Activated CD4-positive, alpha-beta T cell treated with anti-CD3 and anti-CD28 coated beads for 48 hours (primary cell): ENCODE measurements around the gene NFXL1.

Experiments
- DNase-seq: peaks from one replicate; pipeline ENCODE4 v3.0.0-alpha.2; 2020

NFXL1 gene

GRCh38 chr4:47882228-47882627 lies 32.2 kb downstream of the NFXL1 start:
- no peak for DNase-seq

- no peak for DNase-seq
Observed at GRCh38 chr4:47879458-47879857, 34.9 kb downstream of the NFXL1 start.

- DNase-seq: no peak
Observed at GRCh38 chr4:47876784-47877546, 37.4 kb downstream of the NFXL1 start.

- no peak for DNase-seq
Observed at GRCh38 chr4:47876310-47876709, 38.1 kb downstream of the NFXL1 start.

- no peak for DNase-seq
Observed at GRCh38 chr4:47873877-47874541, 40.4 kb downstream of the NFXL1 start.

- no peak for DNase-seq
Observed at GRCh38 chr4:47863486-47863885, 50.9 kb downstream of the NFXL1 start.

DNA sequence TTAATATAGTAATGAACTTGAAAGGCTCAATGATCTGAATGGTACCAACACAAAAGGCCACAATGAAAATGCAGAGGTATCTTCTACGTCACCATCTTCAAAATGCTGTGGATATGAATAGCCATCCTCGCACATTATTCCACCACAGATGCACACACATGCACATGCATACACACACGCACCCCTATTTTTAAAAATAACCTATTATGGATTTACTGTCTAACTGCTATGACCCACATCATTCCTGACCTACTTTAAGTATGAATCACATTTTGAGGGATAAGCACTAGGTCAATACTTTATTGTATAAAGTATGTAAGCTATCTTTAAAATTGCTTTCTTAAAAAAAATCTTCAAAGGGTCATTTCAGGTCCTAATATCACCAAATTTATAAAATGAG lies 52.1 kb downstream of the NFXL1 start:
- DNase-seq: no peak

- DNase-seq: no peak
Observed at GRCh38 chr4:47860305-47860704, 54.1 kb downstream of the NFXL1 start.

- DNase-seq: no peak
Observed at GRCh38 chr4:47858006-47858405, 56.4 kb downstream of the NFXL1 start.

DNA sequence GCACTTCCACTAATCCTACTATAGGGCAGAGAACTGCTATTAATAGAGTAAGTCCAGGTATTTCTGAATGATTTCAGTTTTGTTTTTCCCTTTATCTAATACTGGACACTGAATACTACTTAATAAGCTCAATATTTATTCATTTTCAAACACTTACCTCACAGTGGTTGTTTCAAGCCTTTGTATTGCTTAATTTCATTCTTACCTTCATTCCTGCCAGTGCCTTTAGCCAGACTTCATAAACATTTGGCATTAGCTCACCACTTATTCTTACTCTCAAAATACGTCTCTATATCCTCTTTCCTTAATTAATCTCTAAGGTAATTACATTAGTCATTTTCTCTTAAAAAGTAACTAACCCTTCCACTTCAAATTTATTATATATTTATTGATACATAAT lies 57.7 kb downstream of the NFXL1 start:
- no peak for DNase-seq

DNA sequence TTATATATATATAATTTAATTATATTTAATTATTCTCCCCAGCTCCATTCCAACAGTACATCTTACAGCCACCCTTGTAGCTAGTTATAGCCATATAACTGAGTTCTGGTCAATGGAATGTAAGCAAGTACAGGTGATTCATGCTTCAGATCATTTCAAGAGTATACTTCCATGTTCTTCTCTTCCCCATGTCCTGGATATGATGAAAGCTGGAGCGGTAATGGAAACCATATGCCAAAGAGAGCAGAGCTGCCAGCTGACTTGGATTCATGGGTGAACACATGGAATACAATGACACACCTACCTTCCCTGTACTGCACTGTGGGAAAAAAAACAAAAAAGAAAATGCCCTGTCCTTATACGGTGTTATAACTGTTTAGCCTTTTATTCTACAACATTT lies 59.0 kb downstream of the NFXL1 start:
- DNase-seq: no peak

DNA sequence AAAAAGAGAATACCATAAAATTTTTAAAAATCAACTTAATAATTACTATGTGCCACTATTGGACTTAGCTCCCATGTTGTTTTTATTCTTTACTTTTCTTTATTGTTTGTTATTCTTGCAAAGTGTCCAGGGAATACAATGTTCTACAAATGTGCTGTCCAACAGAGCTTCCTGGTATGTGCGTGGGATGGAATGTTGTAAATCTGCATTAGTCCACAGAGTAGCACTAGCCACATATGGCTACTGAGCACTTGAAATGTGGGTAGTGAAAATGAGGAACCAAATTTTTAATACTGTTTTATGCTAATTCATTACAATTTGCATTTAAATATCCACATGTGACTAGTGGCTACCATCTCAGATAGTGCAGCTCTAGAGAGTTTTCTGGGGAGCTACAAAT lies 62.2 kb downstream of the NFXL1 start:
- no peak for DNase-seq

DNA sequence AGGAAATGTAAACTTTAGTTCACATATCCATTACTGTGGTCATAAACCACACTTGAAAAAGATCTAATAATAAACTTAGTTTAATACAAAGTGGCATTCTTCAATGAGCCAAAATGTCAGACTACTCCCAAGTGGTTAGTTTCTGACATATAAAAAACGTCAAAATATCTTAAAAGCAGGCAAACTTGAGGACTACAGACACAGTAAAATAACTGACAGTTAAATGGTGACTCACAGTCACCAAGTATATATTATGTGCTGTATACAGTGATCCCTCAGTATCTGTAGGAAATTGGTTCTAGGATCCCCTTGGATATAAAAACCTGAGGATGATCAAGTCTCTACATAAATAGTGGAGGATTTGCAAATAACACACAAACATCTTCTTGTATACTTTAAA lies 64.9 kb downstream of the NFXL1 start:
- no peak for DNase-seq

GRCh38 chr4:47848041-47848440 lies 66.3 kb downstream of the NFXL1 start:
- no peak for DNase-seq

DNA sequence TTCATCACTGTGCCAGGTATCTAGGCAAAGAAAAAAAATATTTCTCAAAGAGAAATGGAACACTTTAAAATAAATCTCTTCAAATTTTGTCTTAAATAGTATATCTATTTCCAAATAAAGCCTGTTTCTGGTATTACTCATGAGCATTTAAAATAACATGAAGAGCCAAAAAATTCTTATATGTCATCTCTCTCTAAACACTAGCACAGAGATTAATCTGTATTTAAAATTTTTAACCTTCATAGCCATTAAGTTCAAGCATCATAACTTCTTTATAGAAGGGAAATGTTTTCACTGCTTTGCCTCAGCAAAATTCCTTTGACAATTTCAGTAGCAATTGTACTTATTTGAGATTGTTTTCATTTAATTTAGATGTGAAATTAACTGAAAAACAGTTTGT lies 71.4 kb downstream of the NFXL1 start:
- no peak for DNase-seq

DNA sequence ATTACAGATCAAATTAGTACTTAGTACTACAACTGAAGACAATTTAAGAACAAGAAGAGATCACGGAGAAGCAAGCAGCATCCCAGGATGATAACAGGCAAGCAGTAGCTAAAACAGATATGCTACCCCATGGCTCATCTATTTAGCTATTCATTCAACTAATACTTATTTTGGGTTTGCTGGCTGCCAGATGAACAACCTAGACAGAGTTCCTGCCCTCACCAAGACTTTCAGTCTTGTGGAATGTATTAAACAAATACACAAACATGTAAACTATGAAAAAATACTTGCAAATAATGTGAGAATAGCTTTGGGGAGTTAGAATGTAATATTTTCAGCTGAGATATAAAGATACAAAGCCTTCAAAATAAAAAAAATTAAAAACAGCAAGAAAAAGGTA lies 74.1 kb downstream of the NFXL1 start:
- DNase-seq: no peak

DNA sequence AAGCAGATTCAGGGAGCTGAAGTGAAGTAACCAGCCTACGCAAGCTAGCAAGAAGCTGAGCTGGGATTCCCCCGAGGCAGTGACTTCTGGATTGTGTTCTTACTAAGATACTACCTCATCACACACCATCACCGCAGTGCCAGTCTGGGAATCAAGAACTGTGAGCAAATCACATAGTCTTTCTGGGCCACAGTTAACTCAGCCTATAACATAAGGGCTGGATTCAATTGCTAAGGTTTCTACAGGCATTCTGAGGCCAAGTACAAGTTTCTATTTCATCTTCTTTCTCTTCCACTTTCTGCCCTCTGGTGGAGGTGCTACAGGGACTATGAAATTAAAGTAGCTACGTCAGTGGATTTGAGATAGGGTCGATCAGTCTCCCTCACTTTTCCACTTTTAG lies 75.1 kb downstream of the NFXL1 start:
- peak; percentile 79 for DNase-seq

- no peak for DNase-seq
Observed at GRCh38 chr4:47838445-47838844, 75.9 kb downstream of the NFXL1 start.

- peak; percentile 8 for DNase-seq
Observed at GRCh38 chr4:47837908-47838294, 76.5 kb downstream of the NFXL1 start, which contains the start of gene CORIN. CORIN (minus strand) TSS chr4:47838067; CDS start chr4:47837949, 118 bp downstream.

GRCh38 chr4:47837094-47837907 lies 77.1 kb downstream of the NFXL1 start:
- peak; percentile 57 for DNase-seq

DNA sequence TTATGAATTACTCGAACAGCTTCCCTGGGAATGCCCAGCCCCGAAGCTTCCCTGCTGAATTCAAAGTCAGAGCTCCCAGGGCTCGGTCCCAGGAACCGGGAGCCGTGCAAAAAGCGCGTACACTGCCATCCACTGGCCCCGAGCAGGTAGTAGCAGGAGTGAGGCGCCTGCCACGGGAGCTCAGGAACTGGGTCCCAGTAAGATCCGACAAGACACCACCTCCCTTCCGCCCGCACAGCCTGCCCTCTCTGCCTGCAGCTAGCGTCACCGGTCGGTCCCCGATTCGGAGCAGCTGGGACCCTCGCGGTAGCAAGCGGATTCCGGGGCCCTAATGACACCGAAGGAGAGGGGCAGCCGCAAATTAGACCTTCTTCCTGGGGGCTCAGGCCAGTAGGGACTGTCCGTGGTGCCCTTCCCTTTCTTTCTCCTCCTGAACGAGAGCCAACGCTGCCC lies 77.7 kb downstream of the NFXL1 start:
- DNase-seq: peak; percentile 73

DNA sequence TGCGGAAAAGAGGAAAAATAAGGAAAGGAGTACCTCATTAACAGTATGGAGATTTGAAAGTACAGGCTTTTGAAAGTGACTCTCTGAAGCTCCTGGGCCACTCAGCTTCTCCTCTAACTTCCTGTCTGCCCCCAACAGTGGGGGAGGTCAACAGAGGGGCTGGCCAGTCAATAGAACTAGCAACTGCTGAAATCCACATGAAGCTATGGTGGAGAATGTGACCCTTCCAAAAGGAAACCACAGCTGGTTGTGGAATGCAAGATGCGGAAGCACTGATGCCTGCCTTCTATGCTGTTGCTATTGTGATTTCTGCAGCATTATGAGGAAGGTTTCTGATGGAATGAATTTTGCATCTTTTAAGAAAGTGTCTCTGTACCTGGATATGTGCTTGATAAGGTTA lies 78.9 kb downstream of the NFXL1 start:
- no peak for DNase-seq

GRCh38 chr4:47831026-47831679 lies 83.2 kb downstream of the NFXL1 start:
- DNase-seq: no peak
